Panc1 (cell line): Measurements from ENCODE around the gene EXD3.

Experiments
- CTCF ChIP-seq: fragments of 450-650 bp; IDR thresholded peaks from 2 replicates; pipeline ENCODE4 v1.5.1; 2017; ENCODE audit warnings: mild to moderate bottlenecking
- POLR2AphosphoS5 ChIP-seq: IDR thresholded peaks from 2 replicates; pipeline ENCODE4 v1.6.1; 2012; ENCODE audit warnings: mild to moderate bottlenecking, low read depth, low read length, moderate library complexity
- REST ChIP-seq, 2 experiments: IDR thresholded peaks; 2 replicates each; pipeline ENCODE4 v1.6.1; 2011 to 2012; ENCODE audit warnings: low read depth in 2 of 2, control low read depth in 1 of 2, low read length in 1 of 2, mild to moderate bottlenecking in 1 of 2, moderate library complexity in 1 of 2; ENCODE audit not compliant: insufficient read depth in 1 of 2

- no peak for TF ChIP-seq CTCF
- TF ChIP-seq POLR2AphosphoS5: no peak
- no peak for TF ChIP-seq REST (IDR thresholded peaks at IDR 0.05; ENCODE audit: insufficient read depth in 1 of 2, low read depth in 2 of 2, low read length in 1 of 2)
Measured at GRCh38 chr9:137439158-137439714, 16.3 kb upstream of the EXD3 start.
